ENCODE measurements around the gene INPP5E.

Gene INPP5E

GRCh38 chr9:136485049-136486045, 45.7 kb upstream of the INPP5E start:
- no peak overlapping the region for H3K4me3 ChIP-seq (ENCODE audit: control insufficient read depth, low read depth, low read length)
- no peak for DNase-seq (ENCODE audit: low read depth)
- TF ChIP-seq CTCF (IDR thresholded peaks at IDR 0.05; ENCODE audit: control insufficient read depth, insufficient read depth, low read depth, low read length, missing control alignments): peak; percentile 86

GRCh38 chr9:136484153-136485048, 44.8 kb upstream of the INPP5E start:
- peak overlapping the region; percentile 66 for H3K4me3 ChIP-seq (ENCODE audit: control insufficient read depth, low read depth, low read length)
- TF ChIP-seq CTCF (IDR thresholded peaks at IDR 0.05; ENCODE audit: control insufficient read depth, insufficient read depth, low read depth, low read length, missing control alignments): no peak
- no peak for DNase-seq (ENCODE audit: low read depth)

DNA sequence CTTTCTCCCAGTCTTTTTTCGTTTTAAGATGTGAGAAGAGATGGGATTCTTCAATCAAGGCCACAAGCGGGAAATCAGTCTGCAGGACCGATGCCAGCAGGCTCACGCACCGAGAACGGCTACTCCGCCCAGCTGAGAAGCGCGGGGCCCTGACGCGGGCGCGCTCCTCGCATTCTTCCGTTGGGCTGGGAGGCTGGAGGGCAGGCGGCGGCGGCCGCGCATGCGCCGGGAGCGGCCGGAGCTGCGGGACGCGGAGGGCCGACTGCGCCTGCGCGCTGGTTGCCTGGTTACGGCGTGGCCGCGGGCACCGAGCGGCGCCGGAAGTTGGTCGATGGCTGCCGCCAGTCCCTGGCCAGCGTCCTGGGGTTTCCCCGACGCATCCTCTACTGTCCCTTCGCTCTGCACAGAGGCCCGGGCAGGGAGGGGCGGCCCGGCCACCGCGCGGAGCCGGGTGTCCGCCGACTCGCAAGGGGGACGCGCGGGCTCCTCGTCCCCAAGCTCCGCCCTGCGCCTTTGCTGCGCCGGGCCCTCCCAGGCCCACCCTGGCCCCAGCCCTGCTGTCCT, 44.0 kb upstream of the INPP5E start:
- no peak for TF ChIP-seq CTCF (IDR thresholded peaks at IDR 0.05; ENCODE audit: control insufficient read depth, insufficient read depth, low read depth, low read length, missing control alignments)
- peak overlapping the region; percentile 66 for H3K4me3 ChIP-seq (ENCODE audit: control insufficient read depth, low read depth, low read length)
- DNase-seq (ENCODE audit: low read depth): no peak

DNA sequence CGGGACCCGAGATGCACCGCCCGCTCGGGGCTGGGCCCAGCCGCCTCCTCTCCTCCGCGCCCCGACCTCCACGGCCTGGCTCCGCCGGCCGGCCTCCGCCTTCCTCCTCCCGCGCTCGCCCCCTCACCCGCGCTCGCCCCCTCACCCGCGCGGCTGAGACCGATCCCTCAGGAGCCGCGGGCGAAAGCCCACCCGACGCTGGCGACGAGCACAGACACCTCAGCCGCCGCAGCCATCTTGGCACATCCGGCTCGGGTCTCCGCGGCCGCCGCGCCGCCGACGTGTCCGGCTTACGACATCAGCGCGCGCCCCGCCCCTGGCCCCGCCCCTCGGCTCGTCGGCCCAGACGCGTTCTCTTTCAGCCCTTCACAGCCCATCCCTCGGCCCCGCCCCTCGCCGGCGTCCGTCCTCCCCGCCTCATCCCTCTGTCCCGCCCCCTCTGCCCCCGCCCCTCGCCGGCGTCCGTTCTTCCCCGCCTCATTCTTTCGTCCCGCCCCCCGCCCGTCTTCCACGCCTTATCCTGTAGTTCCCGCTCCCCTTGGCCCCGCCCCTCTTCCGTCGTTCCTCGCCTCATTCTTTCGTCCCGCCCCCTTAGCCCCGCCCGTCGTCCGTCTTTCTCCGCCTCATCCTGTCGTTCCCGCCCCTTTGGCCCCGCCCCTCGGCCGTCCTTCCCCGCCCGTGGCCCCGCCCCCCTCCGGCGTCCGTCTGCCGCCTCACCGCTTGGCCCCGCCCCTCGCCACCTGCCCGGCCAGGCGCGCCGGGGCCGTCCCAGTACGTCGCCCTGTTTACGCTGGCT, 43.3 kb upstream of the INPP5E start, which contains the start of gene SEC16A:
TSS of gene SEC16A (minus strand) at position 248 of the 796 bp plus-strand sequence. CDS start 5,425 bp downstream, outside the sequence.
- DNase-seq (ENCODE audit: low read depth): peak; percentile 91
- no peak for TF ChIP-seq CTCF (IDR thresholded peaks at IDR 0.05; ENCODE audit: control insufficient read depth, insufficient read depth, low read depth, low read length, missing control alignments)
- H3K4me3 ChIP-seq (ENCODE audit: control insufficient read depth, low read depth, low read length): peak within 1 kb of the TSS; percentile 66

GRCh38 chr9:136482046-136482792, 42.6 kb upstream of the INPP5E start:
- DNase-seq (ENCODE audit: low read depth): no peak
- H3K4me3 ChIP-seq (ENCODE audit: control insufficient read depth, low read depth, low read length): peak overlapping the region; percentile 54
- no peak for TF ChIP-seq CTCF (IDR thresholded peaks at IDR 0.05; ENCODE audit: control insufficient read depth, insufficient read depth, low read depth, low read length, missing control alignments)

All from AG09309 (cell line).